AG04449 (cell line): ENCODE measurements around the gene FBXO45.

Source experiments
- CTCF ChIA-PET: fragments of 350-600 bp; formaldehyde crosslinking; extraction: SDS; loops from one replicate; lab custom pipeline; 2021; ENCODE audit warnings: antibody characterized with exemption; lab: Yijun Ruan, JAX
- POLR2A ChIA-PET: fragments of 400-600, 350-600 bp; formaldehyde crosslinking; extraction: SDS; loops from one replicate; lab custom pipeline; 2020; ENCODE audit warnings: antibody characterized with exemption, inconsistent platforms; lab: Yijun Ruan, JAX
- DNase-seq: peaks from one replicate; pipeline ENCODE4 v3.0.0-alpha.2; 2010; ENCODE audit warnings: low read depth, low spot score
- H3K4me3 ChIP-seq: 2 replicates; pipeline ENCODE4 v1.5.1; 2011; ENCODE audit warnings: low read depth, mild to moderate bottlenecking, control low read depth, low read length
- CTCF ChIP-seq: IDR thresholded peaks from one replicate; pipeline ENCODE4 v1.5.1; 2011; ENCODE audit warnings: mild to moderate bottlenecking, moderate library complexity, low read length, control low read depth, inconsistent platforms; ENCODE audit not compliant: insufficient read depth; ENCODE audit errors: missing control alignments

The FBXO45 gene

GRCh38 chr3:196554205-196554604 is 14.3 kb upstream of the FBXO45 start:
- POLR2A ChIA-PET, result no interaction called here
- no peak for TF ChIP-seq CTCF
- CTCF ChIA-PET, result interaction anchor here (1.5 to 3.5 kb wide), 2 partner anchors 16 to 25 kb away, joined by 3 to 14 read pairs; no protein-coding TSS in a partner anchor
- DNase-seq, result no peak
- H3K4me3 ChIP-seq, result no peak overlapping the region

DNA sequence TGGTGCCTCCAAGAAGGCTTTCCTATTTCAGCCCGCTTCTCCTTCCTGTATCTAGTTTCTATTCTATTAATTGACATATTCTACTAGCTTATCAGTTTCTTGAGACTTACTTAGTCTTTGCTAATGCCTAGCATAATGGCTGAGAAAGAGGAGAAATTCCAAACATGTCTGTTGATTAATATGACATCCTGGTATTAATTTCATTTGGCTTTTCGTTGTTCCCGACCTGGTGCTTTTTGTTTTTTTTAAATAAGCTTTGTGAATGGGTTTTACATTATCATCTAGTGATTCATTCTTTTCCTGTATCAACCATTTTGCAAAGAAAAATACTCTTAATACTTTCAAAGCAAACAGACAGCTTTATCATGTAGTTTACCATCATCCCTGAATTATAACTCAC is 13.2 kb upstream of the FBXO45 start:
- H3K4me3 ChIP-seq, result no peak overlapping the region
- no peak for DNase-seq
- CTCF ChIA-PET, result interaction anchor here (0.6 to 3.5 kb wide), 4 partner anchors 12 to 26 kb away, joined by 3 to 14 read pairs (median 4); no protein-coding TSS in a partner anchor
- POLR2A ChIA-PET, result no interaction called here
- no peak for TF ChIP-seq CTCF

DNA sequence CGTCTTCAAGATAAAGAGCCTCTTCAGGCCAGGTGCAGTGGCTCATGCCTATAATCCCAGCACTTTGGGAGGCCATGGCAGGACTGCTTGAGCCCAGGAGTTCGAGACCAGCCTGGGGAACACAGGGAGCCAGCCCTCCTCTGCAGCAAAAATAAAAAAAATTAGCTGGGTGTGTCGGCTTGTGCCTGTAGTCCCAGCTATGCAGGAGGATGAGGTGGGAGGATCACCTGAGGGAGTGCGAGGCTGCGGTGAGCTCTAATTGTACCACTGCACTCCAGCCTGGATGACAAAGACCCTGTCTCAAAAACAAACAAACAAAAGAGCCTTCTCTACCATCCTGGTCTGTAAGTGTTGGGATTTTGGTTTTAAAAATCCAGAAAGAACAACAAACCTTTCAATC is 11.2 kb upstream of the FBXO45 start:
- CTCF ChIA-PET, result no interaction called here

GRCh38 chr3:196558476-196558875 is 10.0 kb upstream of the FBXO45 start:
- CTCF ChIA-PET, result no interaction called here
- no peak overlapping the region for H3K4me3 ChIP-seq
- POLR2A ChIA-PET, result no interaction called here
- DNase-seq, result no peak
- no peak for TF ChIP-seq CTCF

More for the DNA sequence above, 11.2 kb upstream of the FBXO45 start:
- POLR2A ChIA-PET, result no interaction called here
- H3K4me3 ChIP-seq, result no peak overlapping the region
- DNase-seq, result no peak
- no peak for TF ChIP-seq CTCF

GRCh38 chr3:196559826-196560225 is 8.6 kb upstream of the FBXO45 start:
- no peak overlapping the region for H3K4me3 ChIP-seq
- TF ChIP-seq CTCF, result no peak
- peak; percentile 2 for DNase-seq
- ChIA-PET CTCF (no interaction called here), POLR2A (no interaction called here)

GRCh38 chr3:196563721-196564225 is 4.7 kb upstream of the FBXO45 start:
- no peak for TF ChIP-seq CTCF
- no peak for DNase-seq
- ChIA-PET CTCF (no interaction called here), POLR2A (no interaction called here)
- H3K4me3 ChIP-seq, result no peak overlapping the region
